WTC11 (cell line): ENCODE data around the gene MAP2K1. TPM values are rescaled to one million over a fixed set of nuclear protein-coding genes. Genes with fewer than 3 reads are reported as not detected.

Experiments used
- ATAC-seq: fragments of 200-7000 bp; cut with Tn5 transposase; 2 replicates; pipeline ENCODE4 v1.10.0; 2021; ENCODE audit warnings: mild to moderate bottlenecking, moderate library complexity
- CTCF ChIA-PET: fragments of 300-600 bp; sonication (Branson Sonifier 250); formaldehyde crosslinking; loops from one replicate; lab custom pipeline; 2021; ENCODE audit warnings: antibody characterized with exemption; lab: Charles Lee
- POLR2A ChIA-PET: fragments of 350-600 bp; sonication (Branson Sonifier 250); formaldehyde crosslinking; loops from one replicate; lab custom pipeline; 2021; ENCODE audit warnings: antibody characterized with exemption; lab: Charles Lee
- DNase-seq: peaks from one replicate; pipeline ENCODE4 v3.0.0; 2021; ENCODE audit warnings: low spot score
- H3K27ac Mint-ChIP-seq: 2 replicates; pipeline ENCODE4 v1.8.0; 2021; ENCODE audit warnings: mixed read lengths
- H3K27me3 Mint-ChIP-seq: 2 replicates; pipeline ENCODE4 v1.8.0; 2021; ENCODE audit warnings: low read depth, mild to moderate bottlenecking, moderate library complexity, mixed read lengths
- H3K36me3 Mint-ChIP-seq: 2 replicates; pipeline ENCODE4 v1.8.0; 2021; ENCODE audit warnings: mixed read lengths
- H3K4me1 Mint-ChIP-seq: 2 replicates; pipeline ENCODE4 v1.8.0; 2022; ENCODE audit warnings: mixed read lengths
- H3K4me3 Mint-ChIP-seq: 2 replicates; pipeline ENCODE4 v1.8.0; 2021; ENCODE audit warnings: mild to moderate bottlenecking, moderate library complexity, mixed read lengths
- H3K9me3 Mint-ChIP-seq: 2 replicates; pipeline ENCODE4 v1.8.0; 2021; ENCODE audit warnings: mixed read lengths
- CREB1 ChIP-seq: sonication (generic); formaldehyde crosslinking; IDR thresholded peaks from 2 replicates; pipeline ENCODE4 v1.8.0; 2023; ENCODE audit warnings: mild to moderate bottlenecking, missing genetic modification reagents
- ESRRA ChIP-seq: sonication (generic); formaldehyde crosslinking; IDR thresholded peaks from 2 replicates; pipeline ENCODE4 v1.8.1; 2022; ENCODE audit warnings: mild to moderate bottlenecking, missing genetic modification reagents, borderline replicate concordance
- FOXK1 ChIP-seq: sonication (generic); formaldehyde crosslinking; IDR thresholded peaks from 2 replicates; pipeline ENCODE4 v1.8.0; 2022; ENCODE audit warnings: mild to moderate bottlenecking, moderate library complexity, missing genetic modification reagents
- RELA ChIP-seq: sonication (generic); formaldehyde crosslinking; IDR thresholded peaks from 2 replicates; pipeline ENCODE4 v1.8.1; 2022; ENCODE audit warnings: missing genetic modification reagents, mild to moderate bottlenecking, borderline replicate concordance
- RORB ChIP-seq: fragments of 250-450 bp; sonication (Bioruptor Pico); IDR thresholded peaks from 2 replicates; pipeline ENCODE4 v1.9.0; 2021; ENCODE audit warnings: mild to moderate bottlenecking
- TEAD1 ChIP-seq: sonication (generic); formaldehyde crosslinking; IDR thresholded peaks from 2 replicates; pipeline ENCODE4 v1.8.0; 2022; ENCODE audit warnings: mild to moderate bottlenecking, missing genetic modification reagents
- TP53 ChIP-seq: sonication (generic); formaldehyde crosslinking; IDR thresholded peaks from 2 replicates; pipeline ENCODE4 v1.8.1; 2023; ENCODE audit warnings: mild to moderate bottlenecking, missing genetic modification reagents
- total RNA-seq: library from RNA; stranded (reverse); gene quantifications from 3 replicates; pipeline ENCODE4 v1.2.3, GENCODE V29; 2021
- TF ChIP-seq, protein P1 (sequence below): sonication (generic); formaldehyde crosslinking; IDR thresholded peaks from 2 replicates; pipeline ENCODE4 v1.8.1; 2023; ENCODE audit warnings: mild to moderate bottlenecking, moderate library complexity, missing genetic modification reagents
- TF ChIP-seq, protein P2 (sequence below): sonication (generic); formaldehyde crosslinking; conservative IDR thresholded peaks from 2 replicates; pipeline ENCODE4 v1.8.1; 2022; ENCODE audit warnings: mild to moderate bottlenecking, missing genetic modification reagents
- TF ChIP-seq, protein P3 (sequence below): sonication (generic); formaldehyde crosslinking; IDR thresholded peaks from 2 replicates; pipeline ENCODE4 v1.8.1; 2023; ENCODE audit warnings: mild to moderate bottlenecking, missing genetic modification reagents, borderline replicate concordance
- TF ChIP-seq, protein P4 (sequence below): sonication (generic); formaldehyde crosslinking; IDR thresholded peaks from 2 replicates; pipeline ENCODE4 v1.8.0; 2023; ENCODE audit warnings: missing genetic modification reagents
- TF ChIP-seq, protein P5 (sequence below): fragments of 200-600 bp; IDR thresholded peaks from 2 replicates; pipeline ENCODE4 v1.8.0; 2022; ENCODE audit warnings: antibody characterized with exemption
- TF ChIP-seq, protein P6 (sequence below): sonication (generic); formaldehyde crosslinking; IDR thresholded peaks from 2 replicates; pipeline ENCODE4 v1.8.1; 2023; ENCODE audit warnings: mild to moderate bottlenecking, missing genetic modification reagents, moderate library complexity
- TF ChIP-seq, protein P7 (sequence below): fragments of 250-450 bp; sonication (Bioruptor Pico); IDR thresholded peaks from 2 replicates; pipeline ENCODE4 v2.1.2; 2022; ENCODE audit warnings: mild to moderate bottlenecking, moderate library complexity

The MAP2K1 gene
- total RNA-seq, 1 experiment from 2014 or later: 93.0 TPM

DNA sequence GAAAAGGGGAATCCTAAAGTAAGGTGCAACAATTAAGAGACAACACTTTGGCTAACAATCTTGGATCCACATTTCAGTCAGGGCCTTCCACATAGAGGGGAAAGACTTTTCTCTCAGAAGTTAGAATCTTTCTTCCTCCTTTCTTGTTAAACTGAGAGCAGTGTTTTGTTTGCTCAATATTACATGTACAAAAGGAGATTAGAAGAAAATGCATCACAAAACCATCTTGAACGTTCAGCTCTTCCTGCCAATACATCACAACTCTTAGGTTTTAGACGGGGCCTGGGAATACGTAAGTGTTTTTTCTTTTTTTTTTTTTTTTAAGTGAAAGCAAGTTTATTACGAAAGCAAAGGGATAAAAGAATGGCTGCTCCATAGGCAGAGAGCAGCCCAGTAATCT, 39.1 kb downstream of the MAP2K1 start (continued):
- TF ChIP-seq, protein P1, sequence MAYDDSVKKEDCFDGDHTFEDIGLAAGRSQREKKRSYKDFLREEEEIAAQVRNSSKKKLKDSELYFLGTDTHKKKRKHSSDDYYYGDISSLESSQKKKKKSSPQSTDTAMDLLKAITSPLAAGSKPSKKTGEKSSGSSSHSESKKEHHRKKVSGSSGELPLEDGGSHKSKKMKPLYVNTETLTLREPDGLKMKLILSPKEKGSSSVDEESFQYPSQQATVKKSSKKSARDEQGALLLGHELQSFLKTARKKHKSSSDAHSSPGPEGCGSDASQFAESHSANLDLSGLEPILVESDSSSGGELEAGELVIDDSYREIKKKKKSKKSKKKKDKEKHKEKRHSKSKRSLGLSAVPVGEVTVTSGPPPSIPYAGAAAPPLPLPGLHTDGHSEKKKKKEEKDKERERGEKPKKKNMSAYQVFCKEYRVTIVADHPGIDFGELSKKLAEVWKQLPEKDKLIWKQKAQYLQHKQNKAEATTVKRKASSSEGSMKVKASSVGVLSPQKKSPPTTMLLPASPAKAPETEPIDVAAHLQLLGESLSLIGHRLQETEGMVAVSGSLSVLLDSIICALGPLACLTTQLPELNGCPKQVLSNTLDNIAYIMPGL (CRISPR knock-in tag): no peak
- TF ChIP-seq ESRRA (CRISPR knock-in tag) (no peak), FOXK1 (CRISPR knock-in tag) (no peak), TP53 (CRISPR knock-in tag) (no peak)
- TF ChIP-seq, protein P2, sequence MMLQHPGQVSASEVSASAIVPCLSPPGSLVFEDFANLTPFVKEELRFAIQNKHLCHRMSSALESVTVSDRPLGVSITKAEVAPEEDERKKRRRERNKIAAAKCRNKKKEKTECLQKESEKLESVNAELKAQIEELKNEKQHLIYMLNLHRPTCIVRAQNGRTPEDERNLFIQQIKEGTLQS (CRISPR knock-in tag): no peak
- TF ChIP-seq, protein P3, sequence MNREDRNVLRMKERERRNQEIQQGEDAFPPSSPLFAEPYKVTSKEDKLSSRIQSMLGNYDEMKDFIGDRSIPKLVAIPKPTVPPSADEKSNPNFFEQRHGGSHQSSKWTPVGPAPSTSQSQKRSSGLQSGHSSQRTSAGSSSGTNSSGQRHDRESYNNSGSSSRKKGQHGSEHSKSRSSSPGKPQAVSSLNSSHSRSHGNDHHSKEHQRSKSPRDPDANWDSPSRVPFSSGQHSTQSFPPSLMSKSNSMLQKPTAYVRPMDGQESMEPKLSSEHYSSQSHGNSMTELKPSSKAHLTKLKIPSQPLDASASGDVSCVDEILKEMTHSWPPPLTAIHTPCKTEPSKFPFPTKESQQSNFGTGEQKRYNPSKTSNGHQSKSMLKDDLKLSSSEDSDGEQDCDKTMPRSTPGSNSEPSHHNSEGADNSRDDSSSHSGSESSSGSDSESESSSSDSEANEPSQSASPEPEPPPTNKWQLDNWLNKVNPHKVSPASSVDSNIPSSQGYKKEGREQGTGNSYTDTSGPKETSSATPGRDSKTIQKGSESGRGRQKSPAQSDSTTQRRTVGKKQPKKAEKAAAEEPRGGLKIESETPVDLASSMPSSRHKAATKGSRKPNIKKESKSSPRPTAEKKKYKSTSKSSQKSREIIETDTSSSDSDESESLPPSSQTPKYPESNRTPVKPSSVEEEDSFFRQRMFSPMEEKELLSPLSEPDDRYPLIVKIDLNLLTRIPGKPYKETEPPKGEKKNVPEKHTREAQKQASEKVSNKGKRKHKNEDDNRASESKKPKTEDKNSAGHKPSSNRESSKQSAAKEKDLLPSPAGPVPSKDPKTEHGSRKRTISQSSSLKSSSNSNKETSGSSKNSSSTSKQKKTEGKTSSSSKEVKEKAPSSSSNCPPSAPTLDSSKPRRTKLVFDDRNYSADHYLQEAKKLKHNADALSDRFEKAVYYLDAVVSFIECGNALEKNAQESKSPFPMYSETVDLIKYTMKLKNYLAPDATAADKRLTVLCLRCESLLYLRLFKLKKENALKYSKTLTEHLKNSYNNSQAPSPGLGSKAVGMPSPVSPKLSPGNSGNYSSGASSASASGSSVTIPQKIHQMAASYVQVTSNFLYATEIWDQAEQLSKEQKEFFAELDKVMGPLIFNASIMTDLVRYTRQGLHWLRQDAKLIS (CRISPR knock-in tag): no peak

DNA sequence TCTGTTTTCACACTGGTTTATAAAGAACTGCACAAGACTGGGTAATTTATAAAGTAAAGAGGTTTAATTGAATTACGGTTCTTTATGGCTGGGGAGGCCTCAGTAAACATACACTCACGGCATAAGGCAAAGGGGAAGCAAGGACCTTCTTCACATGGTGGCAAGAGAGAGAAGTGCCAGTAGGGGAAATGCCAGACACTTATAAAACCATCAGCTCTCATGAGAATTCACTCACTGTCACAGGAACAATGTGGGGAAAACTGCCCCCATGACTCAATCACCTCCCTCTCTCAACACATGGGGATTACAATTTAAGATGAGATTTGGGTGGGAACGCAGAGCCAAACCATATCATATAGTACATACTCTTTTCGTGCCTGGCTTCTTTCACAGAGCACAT, 42.4 kb downstream of the MAP2K1 start:
- POLR2A ChIA-PET: no interaction called here
- no peak for ATAC-seq
- H3K4me1 Mint-ChIP-seq: peaks cover 71% of the 10 kb centered on the region

DNA sequence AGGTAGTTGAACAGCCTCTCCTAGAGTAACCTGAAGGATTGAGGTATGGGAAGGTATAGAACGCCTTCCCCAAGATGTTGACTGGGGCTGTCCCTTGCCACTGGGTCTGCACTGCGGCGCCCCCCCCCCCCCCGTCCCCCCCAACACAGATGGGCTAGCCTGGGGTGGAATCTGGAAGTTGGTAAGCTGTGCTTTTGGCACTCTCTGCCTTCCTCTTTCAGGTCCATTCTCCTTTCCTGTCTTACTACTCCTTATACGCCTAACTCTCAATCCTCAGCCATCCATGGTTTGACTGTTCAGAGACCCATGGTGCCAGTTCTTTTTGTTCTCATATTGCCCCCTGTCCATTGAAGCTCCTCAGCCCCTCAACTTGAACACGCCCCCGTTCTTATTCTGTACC, 42.8 kb downstream of the MAP2K1 start:
- POLR2A ChIA-PET: no interaction called here
- no peak overlapping the region for H3K27ac Mint-ChIP-seq
- no peak overlapping the region for H3K4me3 Mint-ChIP-seq
- TF ChIP-seq TEAD1 (CRISPR knock-in tag) (no peak), RELA (CRISPR knock-in tag) (no peak), RORB (CRISPR knock-in tag) (no peak)
- TF ChIP-seq, protein P4, sequence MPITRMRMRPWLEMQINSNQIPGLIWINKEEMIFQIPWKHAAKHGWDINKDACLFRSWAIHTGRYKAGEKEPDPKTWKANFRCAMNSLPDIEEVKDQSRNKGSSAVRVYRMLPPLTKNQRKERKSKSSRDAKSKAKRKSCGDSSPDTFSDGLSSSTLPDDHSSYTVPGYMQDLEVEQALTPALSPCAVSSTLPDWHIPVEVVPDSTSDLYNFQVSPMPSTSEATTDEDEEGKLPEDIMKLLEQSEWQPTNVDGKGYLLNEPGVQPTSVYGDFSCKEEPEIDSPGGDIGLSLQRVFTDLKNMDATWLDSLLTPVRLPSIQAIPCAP: no peak
- ATAC-seq (no peak), DNase-seq (no peak)
- H3K27me3 Mint-ChIP-seq: no peaks in the 10 kb centered on the region
- peaks cover 66% of the 10 kb centered on the region for H3K4me1 Mint-ChIP-seq
- CTCF ChIA-PET: no interaction called here
- H3K9me3 Mint-ChIP-seq: no peaks in the 10 kb centered on the region
- peaks cover 1% of the 10 kb centered on the region for H3K36me3 Mint-ChIP-seq

More for the DNA sequence above, 42.4 kb downstream of the MAP2K1 start:
- CTCF ChIA-PET: no interaction called here
- no peak for DNase-seq
- Mint-ChIP-seq H3K27me3 (no peaks in the 10 kb centered on the region), H3K9me3 (no peaks in the 10 kb centered on the region), H3K36me3 (peaks cover 3% of the 10 kb centered on the region; the same call in 1 of the 2 replicates), H3K4me3 (no peak overlapping the region), H3K27ac (peak overlapping the region; percentile 77)
- TF ChIP-seq, protein P5, sequence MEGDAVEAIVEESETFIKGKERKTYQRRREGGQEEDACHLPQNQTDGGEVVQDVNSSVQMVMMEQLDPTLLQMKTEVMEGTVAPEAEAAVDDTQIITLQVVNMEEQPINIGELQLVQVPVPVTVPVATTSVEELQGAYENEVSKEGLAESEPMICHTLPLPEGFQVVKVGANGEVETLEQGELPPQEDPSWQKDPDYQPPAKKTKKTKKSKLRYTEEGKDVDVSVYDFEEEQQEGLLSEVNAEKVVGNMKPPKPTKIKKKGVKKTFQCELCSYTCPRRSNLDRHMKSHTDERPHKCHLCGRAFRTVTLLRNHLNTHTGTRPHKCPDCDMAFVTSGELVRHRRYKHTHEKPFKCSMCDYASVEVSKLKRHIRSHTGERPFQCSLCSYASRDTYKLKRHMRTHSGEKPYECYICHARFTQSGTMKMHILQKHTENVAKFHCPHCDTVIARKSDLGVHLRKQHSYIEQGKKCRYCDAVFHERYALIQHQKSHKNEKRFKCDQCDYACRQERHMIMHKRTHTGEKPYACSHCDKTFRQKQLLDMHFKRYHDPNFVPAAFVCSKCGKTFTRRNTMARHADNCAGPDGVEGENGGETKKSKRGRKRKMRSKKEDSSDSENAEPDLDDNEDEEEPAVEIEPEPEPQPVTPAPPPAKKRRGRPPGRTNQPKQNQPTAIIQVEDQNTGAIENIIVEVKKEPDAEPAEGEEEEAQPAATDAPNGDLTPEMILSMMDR: no peak
- TF ChIP-seq, protein P6, sequence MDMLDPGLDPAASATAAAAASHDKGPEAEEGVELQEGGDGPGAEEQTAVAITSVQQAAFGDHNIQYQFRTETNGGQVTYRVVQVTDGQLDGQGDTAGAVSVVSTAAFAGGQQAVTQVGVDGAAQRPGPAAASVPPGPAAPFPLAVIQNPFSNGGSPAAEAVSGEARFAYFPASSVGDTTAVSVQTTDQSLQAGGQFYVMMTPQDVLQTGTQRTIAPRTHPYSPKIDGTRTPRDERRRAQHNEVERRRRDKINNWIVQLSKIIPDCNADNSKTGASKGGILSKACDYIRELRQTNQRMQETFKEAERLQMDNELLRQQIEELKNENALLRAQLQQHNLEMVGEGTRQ (CRISPR knock-in tag): no peak
- TF ChIP-seq FOXK1 (CRISPR knock-in tag): no peak
- TF ChIP-seq CREB1: no peak
- TF ChIP-seq, protein P7, sequence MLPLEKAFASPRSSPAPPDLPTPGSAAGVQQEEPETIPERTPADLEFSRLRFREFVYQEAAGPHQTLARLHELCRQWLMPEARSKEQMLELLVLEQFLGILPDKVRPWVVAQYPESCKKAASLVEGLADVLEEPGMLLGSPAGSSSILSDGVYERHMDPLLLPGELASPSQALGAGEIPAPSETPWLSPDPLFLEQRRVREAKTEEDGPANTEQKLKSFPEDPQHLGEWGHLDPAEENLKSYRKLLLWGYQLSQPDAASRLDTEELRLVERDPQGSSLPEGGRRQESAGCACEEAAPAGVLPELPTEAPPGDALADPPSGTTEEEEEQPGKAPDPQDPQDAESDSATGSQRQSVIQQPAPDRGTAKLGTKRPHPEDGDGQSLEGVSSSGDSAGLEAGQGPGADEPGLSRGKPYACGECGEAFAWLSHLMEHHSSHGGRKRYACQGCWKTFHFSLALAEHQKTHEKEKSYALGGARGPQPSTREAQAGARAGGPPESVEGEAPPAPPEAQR (CRISPR knock-in tag): no peak
